Limb (tissue), 2 donors: Measurements from ENCODE around the gene CRYBG1.
A peak's percentile ranks its signal among the peaks of the same experiment; 100 is the strongest.

Source experiments
- DNase-seq, 2 donors: peaks; one replicate each; pipeline ENCODE4 v3.0.0-alpha.2; 2016; ENCODE audit errors: extremely low spot score in 2 of 2

CRYBG1 gene

GRCh38 chr6:106421496-106421895, 61.0 kb downstream of the CRYBG1 start:
- no peak for DNase-seq

- DNase-seq, result no peak
These were observed 62.0 kb downstream of the CRYBG1 start for GRCh38 chr6:106422534-106422933.

- no peak for DNase-seq
These were observed 64.9 kb downstream of the CRYBG1 start for GRCh38 chr6:106425382-106425781.

- DNase-seq, result no peak
These were observed 65.9 kb downstream of the CRYBG1 start for GRCh38 chr6:106426250-106426970.

GRCh38 chr6:106430466-106430865, 69.9 kb downstream of the CRYBG1 start:
- DNase-seq, result no peak

- DNase-seq, result no peak
These were observed 70.9 kb downstream of the CRYBG1 start for GRCh38 chr6:106431405-106431804.

- no peak for DNase-seq
These were observed 71.5 kb downstream of the CRYBG1 start for GRCh38 chr6:106431972-106432371.

- no peak for DNase-seq
These were observed 74.0 kb downstream of the CRYBG1 start for GRCh38 chr6:106434530-106434929.

- DNase-seq, result no peak
These were observed 78.9 kb downstream of the CRYBG1 start for GRCh38 chr6:106439459-106439858.

GRCh38 chr6:106440546-106440945, 80.0 kb downstream of the CRYBG1 start:
- DNase-seq, result no peak

GRCh38 chr6:106442395-106442794, 81.9 kb downstream of the CRYBG1 start:
- no peak for DNase-seq

GRCh38 chr6:106444777-106445507, 84.4 kb downstream of the CRYBG1 start:
- DNase-seq, result peak in 1 of 2 donors; percentile 82

- DNase-seq, result no peak
These were observed 85.0 kb downstream of the CRYBG1 start for GRCh38 chr6:106445508-106445878.

GRCh38 chr6:106446287-106446885, 85.9 kb downstream of the CRYBG1 start:
- peak in 1 of 2 donors; percentile 42 for DNase-seq

GRCh38 chr6:106446983-106447382, 86.5 kb downstream of the CRYBG1 start:
- no peak for DNase-seq

GRCh38 chr6:106448000-106448426, 87.5 kb downstream of the CRYBG1 start:
- no peak for DNase-seq

- DNase-seq, result no peak
These were observed 90.1 kb downstream of the CRYBG1 start for GRCh38 chr6:106450653-106451052.

GRCh38 chr6:106451439-106451838, 90.9 kb downstream of the CRYBG1 start:
- no peak for DNase-seq

- no peak for DNase-seq
These were observed 92.1 kb downstream of the CRYBG1 start for GRCh38 chr6:106452628-106453027.

GRCh38 chr6:106453756-106454367, 93.3 kb downstream of the CRYBG1 start:
- no peak for DNase-seq

GRCh38 chr6:106456756-106457155, 96.2 kb downstream of the CRYBG1 start:
- DNase-seq, result no peak
